Measurements from ENCODE around the gene LRBA. TPM values are rescaled to one million over a fixed set of nuclear protein-coding genes. Genes with fewer than 3 reads are reported as not detected.

LRBA gene
- total and polyA plus RNA-seq, 9 of the 15 experiments (the other 6 are each of a cell fraction or from before 2014, with no cell fraction given): 24.2 to 88.7 (median 59.7) TPM

- Histone ChIP-seq H3K27me3 (ENCODE audit: control insufficient read depth in 2 of 2, insufficient read depth in 2 of 2, low read length in 2 of 2) (no peaks in the 10 kb centered on the region), H3K4me1 (replicated peaks in 1 of 2; ENCODE audit: control insufficient read depth in 2 of 2, insufficient read depth in 2 of 2, low read length in 2 of 2) (peaks cover 9 to 31% of the 10 kb centered on the region in 2 experiments), H3K9me3 (replicated peaks; ENCODE audit: control insufficient read depth, insufficient read depth, low read depth, low read length) (no peaks in the 10 kb centered on the region), H3K4me3 (no peak overlapping the region), H3K36me3 (ENCODE audit: control insufficient read depth, insufficient read depth, low read length) (peaks cover 5% of the 10 kb centered on the region; the same call in 2 of the 3 replicates), H3K9ac (ENCODE audit: insufficient read depth in 1 of 2, low read depth in 2 of 2, low read length in 2 of 2) (no peak overlapping the region), H3K79me2 (ENCODE audit: control insufficient read depth, insufficient read depth, low read length) (no peaks in the 10 kb centered on the region), H2AFZ (ENCODE audit: low read depth, low read length) (no peak overlapping the region), H3K4me2 (ENCODE audit: insufficient read depth, low read length) (no peak overlapping the region), H3K9me1 (ENCODE audit: control insufficient read depth, insufficient read depth, low read length) (no peaks in the 10 kb centered on the region), H4K20me1 (replicated peaks; ENCODE audit: control insufficient read depth, insufficient read depth, low read length) (no peaks in the 10 kb centered on the region), H3K27ac (ENCODE audit: extremely low read depth, low read depth, low read length) (no peak overlapping the region)
- no peak for FAIRE-seq
- ATAC-seq: no peak
- DNase-seq (ENCODE audit: extremely low read depth in 1 of 4, low spot score in 3 of 4): no peak
- CTCF ChIA-PET (ENCODE audit: low intra/inter-chr PET ratio): no interaction called here
- POLR2A ChIA-PET: no interaction called here
- WGBS (ENCODE audit: insufficient coverage, low coverage, missing lambda C conversion rate): 92% methylated on average over 2 of the region's 2 CpGs
- in situ Hi-C loops (cut with MboI): no loop called here
- no peak for TF ChIP-seq CEBPG (CRISPR knock-in tag; IDR thresholded peaks at IDR 0.05)
- peak in 1 of 2 experiments; percentile 33; a peak in 1 of 4 replicates for TF ChIP-seq CEBPG (tag; conservative IDR thresholded peaks at IDR 0.05 in 1 of 2, IDR thresholded peaks at IDR 0.05 in 1 of 2)
- no peak for TF ChIP-seq ZBTB9 (CRISPR knock-in tag; IDR thresholded peaks at IDR 0.05)
- TF ChIP-seq ATF3 (IDR thresholded peaks at IDR 0.05): peak; percentile 41; the same call in 1 of the 2 replicates
- no peak for TF ChIP-seq ATF3 (CRISPR knock-in tag; conservative IDR thresholded peaks at IDR 0.05)
- no peak for TF ChIP-seq FOXA3 (CRISPR knock-in tag; conservative IDR thresholded peaks at IDR 0.05 in 1 of 2, IDR thresholded peaks at IDR 0.05 in 1 of 2)
- BruUV-seq (replicated peaks): no TSS peak
- intact Hi-C loops (cut with micrococcal nuclease): no loop called here
Observed at GRCh38 chr4:150325872-150326271, 689.2 kb downstream of the LRBA start.

Measured in K562 (cell line).